Mesodermal cell (in vitro differentiated cells): ENCODE data around the gene TCF4.
A peak's percentile ranks its signal among the peaks of the same experiment; 100 is the strongest.

ENCODE experiments used
- H3K27ac ChIP-seq: 2 replicates; pipeline ENCODE4 v1.7.0; 2013; ENCODE audit warnings: mild to moderate bottlenecking, low read depth, low read length, moderate library complexity; ENCODE audit not compliant: severe bottlenecking
- H3K36me3 ChIP-seq: 2 replicates; pipeline ENCODE4 v1.7.1; 2013; ENCODE audit warnings: mild to moderate bottlenecking, low read length, moderate library complexity; ENCODE audit not compliant: control insufficient read depth, insufficient read depth
- H3K4me1 ChIP-seq: one replicate; pipeline ENCODE4 v1.7.1; 2013; ENCODE audit warnings: mild to moderate bottlenecking, low read length; ENCODE audit not compliant: insufficient read depth, control insufficient read depth, poor library complexity, severe bottlenecking
- H3K4me3 ChIP-seq: 2 replicates; pipeline ENCODE4 v1.7.0; 2013; ENCODE audit warnings: low read length, control low read depth, mild to moderate bottlenecking; ENCODE audit not compliant: insufficient read depth, poor library complexity, severe bottlenecking; ENCODE audit errors: extremely low read depth
- H3K9me3 ChIP-seq: 2 replicates; pipeline ENCODE4 v1.7.1; 2013; ENCODE audit warnings: mild to moderate bottlenecking, low read length, moderate library complexity; ENCODE audit not compliant: control insufficient read depth
- WGBS, 2 experiments: methylation state at CpG; one replicate each; pipeline ENCODE4 v1.1.5; 2013; ENCODE audit warnings: missing lambda C conversion rate in 2 of 2; ENCODE audit not compliant: insufficient coverage in 2 of 2; 5-methylcytosine and 5-hydroxymethylcytosine counted together

Gene TCF4

GRCh38 chr18:55458456-55459203, 129.4 kb downstream of the TCF4 start:
- H3K4me3 ChIP-seq: no peak overlapping the region
- H3K4me1 ChIP-seq: no peaks in the 10 kb centered on the region
- H3K9me3 ChIP-seq: no peaks in the 10 kb centered on the region
- H3K36me3 ChIP-seq: peaks cover 20% of the 10 kb centered on the region
- WGBS, 2 experiments: 100% methylated on average over 1 of the region's 12 CpGs; no CpG with 5 or more reads in 1 of the 2 experiments
- peak overlapping the region; percentile 19 for H3K27ac ChIP-seq

GRCh38 chr18:55457028-55457427, 131.0 kb downstream of the TCF4 start:
- no CpG with 5 or more reads among the region's 2 CpGs for WGBS, 2 experiments
- Histone ChIP-seq H3K4me1 (no peaks in the 10 kb centered on the region), H3K9me3 (no peaks in the 10 kb centered on the region), H3K4me3 (no peak overlapping the region), H3K36me3 (peaks cover 10% of the 10 kb centered on the region), H3K27ac (no peak overlapping the region)

- H3K36me3 ChIP-seq: peaks cover 15% of the 10 kb centered on the region
- no peak overlapping the region for H3K27ac ChIP-seq
- no peak overlapping the region for H3K4me3 ChIP-seq
- WGBS, 2 experiments: 88 to 98% methylated on average over 3 to 4 of the region's 5 CpGs
- no peaks in the 10 kb centered on the region for H3K4me1 ChIP-seq
- H3K9me3 ChIP-seq: no peaks in the 10 kb centered on the region
These were observed 132.1 kb downstream of the TCF4 start for GRCh38 chr18:55455938-55456337.

- Histone ChIP-seq H3K9me3 (no peaks in the 10 kb centered on the region), H3K27ac (no peak overlapping the region), H3K4me1 (no peaks in the 10 kb centered on the region), H3K4me3 (no peak overlapping the region), H3K36me3 (peaks cover 9% of the 10 kb centered on the region)
- no CpG with 5 or more reads among the region's 1 CpG for WGBS, 2 experiments
These were observed 134.8 kb downstream of the TCF4 start for GRCh38 chr18:55453186-55453585.

GRCh38 chr18:55452123-55452611, 135.8 kb downstream of the TCF4 start:
- Histone ChIP-seq H3K27ac (no peak overlapping the region), H3K4me1 (no peaks in the 10 kb centered on the region), H3K4me3 (no peak overlapping the region), H3K9me3 (no peaks in the 10 kb centered on the region), H3K36me3 (peaks cover 18% of the 10 kb centered on the region)
- 100% methylated on average over 1 of the region's 1 CpG for WGBS, 2 experiments

- H3K4me1 ChIP-seq: no peaks in the 10 kb centered on the region
- no peak overlapping the region for H3K4me3 ChIP-seq
- WGBS, 2 experiments: 93 to 96% methylated on average over 4 to 6 of the region's 8 CpGs
- peaks cover 37% of the 10 kb centered on the region for H3K36me3 ChIP-seq
- H3K9me3 ChIP-seq: peaks cover 10% of the 10 kb centered on the region
- no peak overlapping the region for H3K27ac ChIP-seq
These were observed 138.4 kb downstream of the TCF4 start for GRCh38 chr18:55449412-55450140.

GRCh38 chr18:55448420-55448819, 139.6 kb downstream of the TCF4 start:
- 89 to 93% methylated on average over 2 to 3 of the region's 4 CpGs for WGBS, 2 experiments
- Histone ChIP-seq H3K4me1 (no peaks in the 10 kb centered on the region), H3K4me3 (no peak overlapping the region)

GRCh38 chr18:55447672-55448018, 140.3 kb downstream of the TCF4 start:
- Histone ChIP-seq H3K27ac (no peak overlapping the region), H3K9me3 (peaks cover 10% of the 10 kb centered on the region), H3K4me3 (no peak overlapping the region), H3K4me1 (no peaks in the 10 kb centered on the region), H3K36me3 (peaks cover 38% of the 10 kb centered on the region)
- WGBS, 2 experiments: no CpG with 5 or more reads among the region's 3 CpGs

More at GRCh38 chr18:55448420-55448819, 139.6 kb downstream of the TCF4 start:
- Histone ChIP-seq H3K27ac (no peak overlapping the region), H3K36me3 (peaks cover 38% of the 10 kb centered on the region), H3K9me3 (peaks cover 10% of the 10 kb centered on the region)

GRCh38 chr18:55446996-55447671, 140.9 kb downstream of the TCF4 start:
- 89 to 100% methylated on average over 1 to 2 of the region's 5 CpGs for WGBS, 2 experiments
- no peak overlapping the region for H3K27ac ChIP-seq
- H3K9me3 ChIP-seq: peaks cover 10% of the 10 kb centered on the region
- H3K4me1 ChIP-seq: no peaks in the 10 kb centered on the region
- H3K4me3 ChIP-seq: no peak overlapping the region
- H3K36me3 ChIP-seq: peaks cover 38% of the 10 kb centered on the region

- no peak overlapping the region for H3K4me3 ChIP-seq
- 94 to 100% methylated on average over 1 of the region's 1 CpG for WGBS, 2 experiments
- peaks cover 10% of the 10 kb centered on the region for H3K9me3 ChIP-seq
- H3K27ac ChIP-seq: no peak overlapping the region
- H3K4me1 ChIP-seq: peaks cover under 1% of the 10 kb centered on the region
- H3K36me3 ChIP-seq: peaks cover 29% of the 10 kb centered on the region
These were observed 143.5 kb downstream of the TCF4 start for GRCh38 chr18:55444536-55444935.
